ENCODE results near the gene ELAVL4.
"Not testable (repeated sequence)": the region's sequence is repeated elsewhere in the genome, so short reads cannot be mapped to it uniquely, and the experiment has no call there.

Gene ELAVL4

DNA sequence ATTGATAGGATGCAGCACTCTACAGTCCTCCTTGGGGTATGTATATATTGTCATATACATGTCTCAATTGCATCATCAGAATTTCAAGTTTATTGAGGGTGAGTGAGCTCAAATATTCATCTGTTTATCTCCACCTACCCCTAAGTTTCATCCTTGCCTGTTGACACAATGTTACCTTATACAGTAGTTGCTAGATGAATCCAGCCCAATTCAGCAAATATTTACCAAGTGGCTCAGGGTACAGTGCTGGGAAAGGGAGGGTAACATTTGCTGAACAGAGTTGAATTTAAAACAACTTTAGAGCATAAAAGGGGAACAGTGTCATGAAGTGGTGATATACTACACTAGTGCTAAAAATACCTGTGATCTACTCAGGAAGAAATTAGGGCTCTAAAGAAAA is 14.4 kb downstream of the ELAVL4 start:
- no peak for DNase-seq (ENCODE audit: low read depth in 2 of 3, low spot score in 1 of 3)

DNA sequence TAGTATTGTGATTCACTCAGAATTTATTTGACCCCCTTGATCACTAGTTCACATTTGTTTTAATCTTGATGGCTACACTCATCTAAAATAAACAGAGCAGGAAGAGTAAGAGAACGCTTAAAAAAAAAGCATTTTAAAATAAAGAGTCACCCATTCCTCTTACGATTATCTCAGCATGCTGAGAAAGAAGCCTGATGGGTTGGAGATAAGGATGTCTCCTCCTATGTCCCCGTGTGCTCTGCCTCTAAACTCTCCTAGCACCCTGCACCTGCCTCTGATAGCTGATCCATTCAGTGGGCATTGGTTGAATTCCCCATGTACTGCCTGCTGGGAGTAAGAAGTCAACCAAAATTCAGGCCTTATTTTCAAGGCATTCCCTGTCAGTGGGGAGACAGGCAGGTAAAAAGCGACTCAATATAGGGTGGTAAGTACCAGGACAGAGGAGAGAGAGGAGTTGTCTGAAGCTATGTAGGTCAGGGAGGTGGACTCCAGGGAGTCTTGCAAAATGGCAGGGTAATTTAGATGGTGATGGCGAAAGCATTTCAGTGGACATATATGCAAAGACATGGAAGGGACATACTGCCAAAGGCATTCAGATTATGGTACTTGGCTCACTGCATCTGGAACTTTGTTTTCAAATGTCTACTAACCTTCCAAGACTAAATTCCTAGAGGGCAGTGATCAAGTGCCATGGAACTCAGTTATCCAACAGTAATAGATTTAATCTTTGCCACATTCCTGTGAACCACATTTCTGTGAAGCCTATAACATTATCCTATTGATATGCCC is 18.4 kb downstream of the ELAVL4 start:
- DNase-seq (ENCODE audit: low read depth in 2 of 3, low spot score in 1 of 3), result no peak

DNA sequence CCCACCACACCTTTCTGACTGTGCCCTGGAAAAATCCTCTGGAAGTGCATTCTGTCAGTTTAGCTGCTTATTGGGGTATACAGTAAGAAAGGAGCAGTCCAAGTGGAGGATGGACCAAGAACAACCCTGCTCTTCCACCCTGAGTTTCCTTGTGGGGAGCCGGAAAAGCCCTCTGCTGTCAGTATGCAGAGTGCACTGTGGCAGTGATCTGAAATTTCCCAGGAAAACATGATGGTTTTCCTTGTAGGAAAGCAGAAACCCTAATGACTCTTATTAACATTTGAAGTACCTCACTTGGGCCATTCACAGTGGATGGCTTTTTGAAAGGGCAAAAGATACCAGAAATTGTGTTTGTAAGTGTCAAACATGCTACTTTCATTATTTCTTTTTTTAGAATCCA is 20.5 kb downstream of the ELAVL4 start:
- no peak for DNase-seq (ENCODE audit: low read depth in 2 of 3, low spot score in 1 of 3)

DNA sequence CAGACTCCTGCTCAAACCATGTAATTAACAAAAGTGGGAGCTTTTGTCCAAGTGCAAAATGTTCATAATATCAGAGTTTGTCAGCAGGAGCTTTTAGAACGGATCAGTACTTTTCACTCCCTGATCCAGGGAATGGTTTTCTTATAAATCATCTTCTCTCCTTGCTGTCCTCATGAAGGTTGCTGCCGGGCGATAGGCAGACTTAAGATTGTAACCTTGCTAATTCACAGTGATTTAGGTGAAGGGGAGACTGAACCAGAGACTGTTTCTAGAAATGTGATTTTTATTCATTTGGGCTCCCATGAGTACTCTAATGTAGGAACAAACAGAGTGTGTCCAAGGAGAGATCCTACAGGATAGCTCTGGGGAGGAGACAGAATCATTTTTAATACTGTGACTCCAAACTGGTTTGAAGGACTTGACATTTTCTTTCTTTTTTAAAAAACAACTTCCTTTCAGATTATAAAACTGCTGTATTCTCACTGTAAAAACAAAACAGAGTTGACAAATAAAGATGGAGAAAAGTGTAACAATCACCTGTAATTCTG is 23.7 kb downstream of the ELAVL4 start:
- DNase-seq (ENCODE audit: low read depth in 2 of 3, low spot score in 1 of 3), result no peak

DNA sequence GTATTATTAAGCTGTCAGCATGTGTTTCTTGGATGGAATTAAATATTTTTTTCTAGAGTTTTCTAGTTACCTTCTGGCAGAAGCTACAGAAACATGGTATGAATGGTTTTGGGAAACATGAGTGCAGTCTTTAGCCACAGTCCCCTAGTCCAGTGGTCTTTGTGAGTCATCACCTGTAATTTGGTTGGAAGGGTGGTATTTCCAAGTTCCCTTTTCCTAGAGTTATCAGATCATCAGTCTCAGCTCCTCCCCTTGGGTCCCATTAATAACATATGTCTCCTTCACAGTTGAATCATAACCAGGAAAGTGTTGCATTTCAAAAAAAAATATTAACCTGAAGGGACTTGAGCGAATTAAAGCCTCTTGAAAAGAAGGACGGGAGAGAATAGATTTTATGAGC is 27.0 kb downstream of the ELAVL4 start:
- DNase-seq (ENCODE audit: low read depth in 2 of 3, low spot score in 1 of 3), result no peak

DNA sequence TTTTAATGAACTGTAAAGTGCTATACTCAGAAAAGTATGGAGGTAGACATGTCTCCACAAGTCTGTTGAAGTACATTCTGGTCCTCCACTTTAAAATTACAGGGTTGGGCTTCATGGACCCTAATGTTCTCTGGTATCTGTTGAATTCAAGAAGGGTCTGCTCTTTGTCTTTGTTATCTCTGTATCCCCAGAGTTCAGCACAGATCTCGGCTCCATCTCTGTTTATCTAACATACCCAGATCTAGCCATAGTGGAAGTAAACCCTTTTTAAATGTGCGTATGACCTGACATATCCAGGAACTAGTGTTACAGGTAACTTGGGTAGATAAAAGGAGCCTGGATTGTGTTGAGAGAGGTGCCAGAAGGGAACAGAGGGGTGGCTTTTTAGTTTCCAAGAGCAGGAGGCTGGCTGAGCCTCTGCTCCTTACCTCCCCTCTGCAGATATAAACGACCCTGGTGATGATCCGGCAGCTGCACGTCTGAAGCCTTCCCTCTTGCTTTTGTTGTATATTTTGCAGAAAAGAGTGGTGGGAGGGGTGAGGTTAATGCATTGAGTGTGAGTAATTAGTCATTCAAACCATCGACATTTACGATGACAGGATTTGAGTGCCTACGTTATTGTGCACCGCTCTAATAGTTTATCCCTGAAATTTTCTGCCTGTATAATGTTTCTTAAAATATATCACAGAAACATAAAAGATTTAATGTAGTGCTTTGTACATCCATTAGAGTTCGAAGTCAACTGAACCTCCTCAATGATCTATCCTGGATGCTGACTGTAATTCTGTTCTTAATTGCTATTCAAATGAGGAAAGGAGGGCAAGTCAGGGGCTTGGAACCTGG is 30.8 kb downstream of the ELAVL4 start:
- DNase-seq (ENCODE audit: low read depth in 2 of 3, low spot score in 1 of 3), result no peak

DNA sequence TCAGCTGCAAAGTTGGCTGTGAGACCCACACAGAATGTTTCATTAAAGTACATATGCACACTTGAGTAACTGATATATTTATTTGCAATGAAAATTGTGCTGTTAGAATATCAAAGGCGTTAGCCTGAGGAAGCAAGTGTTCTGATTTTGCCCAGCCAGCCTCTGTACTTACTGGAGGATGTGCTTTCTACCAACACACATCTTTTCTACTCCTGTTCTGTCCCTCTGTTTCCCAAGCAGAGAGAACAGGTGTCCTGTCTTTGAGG is 31.4 kb downstream of the ELAVL4 start:
- no peak for DNase-seq (ENCODE audit: low read depth in 2 of 3, low spot score in 1 of 3)

DNA sequence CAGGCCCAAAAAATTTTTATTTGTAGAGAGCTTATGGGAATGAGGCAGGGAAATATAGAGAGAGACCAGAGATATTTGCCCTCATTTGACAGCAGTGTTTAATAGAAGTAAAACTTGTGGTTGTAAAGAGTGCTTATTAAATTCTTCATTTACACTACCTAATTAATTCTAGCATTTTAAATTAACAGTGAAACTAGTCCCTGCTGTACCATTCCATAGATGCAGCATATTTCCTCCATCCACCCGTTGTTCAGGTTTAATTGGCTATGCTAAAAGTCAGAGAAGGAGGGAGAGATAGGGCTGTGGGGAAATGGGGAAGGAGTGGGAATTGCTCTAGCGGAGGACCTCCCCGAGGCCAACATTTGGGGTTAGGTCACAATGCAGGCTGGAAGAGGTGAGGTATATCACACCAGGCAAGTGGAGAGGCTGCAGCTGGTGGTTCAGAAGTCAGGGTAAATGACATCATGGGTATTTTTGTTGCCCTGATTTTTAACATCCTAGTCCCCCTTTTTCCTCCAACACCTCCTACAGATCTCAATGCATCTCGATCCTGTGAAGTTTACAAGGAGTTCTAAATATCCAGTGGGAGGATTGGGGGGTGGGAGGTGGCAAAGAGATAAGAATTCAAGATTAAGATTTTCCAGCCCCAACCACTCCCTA is 38.6 kb downstream of the ELAVL4 start:
- no peak for DNase-seq (ENCODE audit: low read depth in 2 of 3, low spot score in 1 of 3)

DNA sequence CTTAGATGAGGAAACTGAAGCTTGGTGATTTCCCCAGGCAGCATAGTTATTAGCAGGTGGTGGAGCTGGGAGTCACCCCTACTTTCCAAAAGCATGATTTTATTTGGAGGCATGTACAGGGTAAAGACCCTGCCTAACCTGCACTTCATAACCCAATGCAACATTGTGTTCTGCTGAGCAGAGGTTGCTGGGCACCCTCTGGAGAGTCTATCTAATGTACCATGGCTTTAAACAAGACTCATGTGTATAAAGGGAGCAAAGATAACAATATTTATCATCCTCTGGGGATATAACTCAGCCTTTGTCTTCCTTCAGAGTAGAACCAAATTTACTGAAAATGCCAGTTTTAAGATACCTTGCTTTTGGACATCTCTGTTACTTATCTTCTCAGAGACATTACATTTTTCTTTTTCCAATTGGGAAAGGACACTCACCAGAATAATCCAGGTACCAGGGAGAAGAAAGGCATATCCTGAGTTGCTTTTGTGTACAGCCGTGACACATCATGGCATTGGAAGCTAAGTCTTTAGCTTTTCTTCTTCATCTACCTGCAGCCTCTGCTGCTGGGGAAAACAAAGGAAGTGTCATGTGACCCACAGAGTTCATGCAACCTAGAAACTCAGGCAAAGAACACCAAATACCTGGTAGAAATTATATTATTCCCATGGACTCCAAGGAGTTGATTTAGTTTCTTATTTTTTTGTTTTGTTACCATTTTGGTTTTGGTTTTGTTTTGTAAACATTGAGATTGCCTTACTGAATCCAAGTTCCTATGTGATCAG is 39.6 kb downstream of the ELAVL4 start:
- no peak for DNase-seq (ENCODE audit: low read depth in 2 of 3, low spot score in 1 of 3)

DNA sequence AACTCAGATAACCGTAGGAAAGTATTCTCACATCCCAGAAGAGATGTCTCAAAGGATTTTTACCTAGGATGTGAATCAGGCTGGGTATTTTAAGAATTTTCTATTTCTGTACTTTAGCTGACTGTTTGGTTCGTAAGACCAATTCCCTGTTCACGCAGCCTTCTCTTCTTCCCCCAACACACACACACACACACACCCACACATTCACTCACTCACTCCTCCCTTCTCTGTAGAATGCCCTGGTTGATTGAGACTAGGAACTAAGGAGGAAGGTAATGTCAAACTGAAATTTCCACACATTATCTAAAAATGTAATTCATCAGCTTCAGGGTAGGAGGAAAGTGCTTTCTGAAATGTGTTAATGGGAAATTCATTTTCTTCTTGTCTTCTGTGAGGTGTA is 43.5 kb downstream of the ELAVL4 start:
- DNase-seq (ENCODE audit: low read depth in 2 of 3, low spot score in 1 of 3), result no peak

DNA sequence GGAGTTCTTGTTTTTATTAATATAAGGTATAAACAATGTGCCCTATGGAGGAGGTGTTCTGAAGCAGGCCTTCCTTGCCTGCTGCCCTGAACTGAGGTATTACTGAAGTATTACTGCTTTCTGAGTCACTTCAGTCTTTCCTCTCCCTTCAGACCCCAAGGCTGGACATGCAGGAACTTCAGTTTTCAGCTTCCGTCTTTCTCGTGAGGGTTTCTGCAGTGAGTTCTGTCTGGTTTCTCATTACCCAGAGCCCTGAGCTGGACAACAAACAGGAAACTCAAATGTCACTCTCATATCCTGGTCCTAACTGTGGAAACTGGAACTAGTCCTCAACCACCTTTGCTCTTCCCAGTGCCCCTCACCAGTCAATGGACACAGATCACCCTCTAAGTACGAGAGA is 46.8 kb downstream of the ELAVL4 start:
- no peak for DNase-seq (ENCODE audit: low read depth in 2 of 3, low spot score in 1 of 3)

DNA sequence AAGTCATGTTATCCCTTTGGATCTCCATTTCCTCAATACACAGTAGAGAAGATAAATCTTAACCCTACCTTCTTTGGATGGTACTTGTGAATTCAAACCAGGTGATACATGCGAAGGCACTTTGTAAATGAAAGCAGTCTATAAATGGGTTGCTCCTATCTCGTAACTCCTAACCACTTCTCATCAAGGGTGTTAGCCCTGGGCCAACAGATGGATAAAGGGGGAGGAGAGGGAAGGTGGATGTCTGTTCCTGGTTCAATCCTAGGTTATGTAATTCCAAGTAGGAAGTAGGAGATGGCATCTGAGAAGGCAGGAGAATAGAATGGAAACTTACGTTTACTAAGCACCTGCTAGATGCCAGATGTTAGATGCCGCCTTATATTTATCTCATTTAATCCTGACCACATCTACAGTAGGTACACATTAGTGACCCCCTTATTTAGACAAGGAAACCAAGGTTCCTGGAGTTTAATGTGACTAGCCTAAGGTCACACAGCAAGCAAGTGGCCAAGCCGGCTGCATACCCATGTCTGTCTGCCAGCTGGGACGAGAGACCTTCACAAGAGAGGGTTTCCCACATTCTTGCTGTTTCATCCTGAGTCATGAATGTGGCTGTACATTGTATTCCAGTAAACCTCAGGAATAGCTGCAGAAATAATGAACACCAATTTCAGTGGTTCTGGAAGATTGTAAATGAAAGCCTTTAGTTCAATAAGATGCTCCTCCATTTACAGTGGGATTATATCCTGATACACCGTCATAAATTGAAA is 47.7 kb downstream of the ELAVL4 start:
- DNase-seq (ENCODE audit: low read depth in 2 of 3, low spot score in 1 of 3), result no peak

DNA sequence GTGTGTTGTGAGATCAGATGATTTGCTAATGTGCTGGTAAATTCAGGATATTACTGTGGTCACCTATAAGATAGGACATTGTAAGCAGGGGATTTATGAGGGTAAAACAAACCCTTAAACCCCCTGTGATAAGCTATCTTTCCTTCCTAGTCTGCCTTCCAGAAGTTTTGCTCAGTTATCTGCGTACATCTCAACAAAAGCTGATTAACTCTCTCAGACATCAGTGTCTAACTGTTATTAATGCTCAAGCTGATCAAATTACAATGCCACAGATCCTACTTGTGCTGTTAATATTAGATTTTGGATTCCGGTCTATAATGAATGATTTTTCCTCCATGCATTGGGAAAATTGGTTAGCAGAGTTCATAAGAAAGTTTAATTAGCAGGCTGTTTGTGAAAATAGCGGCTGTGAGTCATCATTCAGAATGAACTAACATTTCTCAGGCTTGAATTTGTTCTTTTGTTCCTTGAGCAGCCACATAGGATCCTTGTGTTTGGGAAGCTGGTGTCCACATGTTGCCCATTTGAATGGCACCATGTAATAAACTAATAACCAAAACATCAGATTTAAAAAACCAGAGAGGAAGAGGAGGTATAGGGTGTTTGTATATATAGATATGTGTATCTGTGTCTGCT is 48.7 kb downstream of the ELAVL4 start:
- DNase-seq (ENCODE audit: low read depth in 2 of 3, low spot score in 1 of 3), result no peak

DNA sequence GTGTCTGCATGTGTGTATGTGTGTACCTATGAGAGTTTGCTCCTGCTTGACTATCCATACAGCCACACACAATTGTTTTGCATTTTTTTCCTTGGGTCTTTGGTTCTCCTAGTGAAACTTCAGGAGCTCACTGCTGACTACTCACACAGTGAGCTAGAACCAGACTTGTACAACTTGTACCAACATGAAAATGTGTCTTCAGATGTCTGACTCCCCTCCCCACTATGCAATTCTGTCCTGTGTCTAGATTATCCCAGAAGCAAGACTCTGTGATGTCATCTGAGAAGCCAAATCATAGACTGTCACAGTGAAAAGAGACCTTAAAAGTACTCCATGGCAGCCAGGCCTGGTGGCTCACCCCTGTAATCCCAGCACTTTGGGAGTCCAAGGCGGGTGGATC is 49.7 kb downstream of the ELAVL4 start:
- DNase-seq (ENCODE audit: low read depth in 2 of 3, low spot score in 1 of 3), result no peak

DNA sequence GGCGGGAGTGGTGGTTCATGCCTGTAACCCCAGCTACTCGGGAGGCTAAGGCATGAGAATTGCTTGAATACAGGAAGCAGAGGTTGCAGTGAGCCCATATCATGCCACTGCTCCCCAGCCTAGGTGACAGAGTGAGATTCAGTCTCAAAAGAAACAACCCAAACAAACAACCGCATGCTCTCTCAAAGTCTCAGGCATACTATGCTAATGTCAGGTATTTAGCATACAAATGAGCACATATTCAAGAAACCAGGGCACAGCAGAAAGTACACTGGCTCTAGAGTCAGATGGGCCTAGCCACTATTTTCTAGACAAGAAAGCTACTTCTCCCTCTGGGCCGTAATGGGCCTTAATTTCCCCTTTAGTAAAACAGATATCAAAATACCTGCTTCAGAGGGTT is 55.0 kb downstream of the ELAVL4 start:
- no peak for DNase-seq (ENCODE audit: low read depth in 2 of 3, low spot score in 1 of 3)

DNA sequence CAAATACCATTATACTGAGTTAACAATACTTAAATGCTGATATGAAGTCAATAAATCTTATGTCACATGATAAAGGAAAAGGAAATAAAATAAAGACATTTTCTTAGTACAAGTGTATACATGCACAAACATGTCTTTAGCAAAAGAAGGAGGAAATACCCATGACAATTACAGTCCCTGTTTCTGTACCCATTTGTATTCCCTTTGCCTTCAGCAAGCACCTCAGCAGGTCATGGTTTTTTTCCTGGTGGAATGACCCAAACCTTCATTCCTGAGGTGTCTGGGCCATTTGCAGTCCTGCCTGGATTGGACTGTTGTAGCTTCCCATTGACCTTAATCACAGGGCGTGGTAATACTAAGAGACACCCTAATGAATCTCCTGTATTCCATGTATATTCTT is 57.6 kb downstream of the ELAVL4 start:
- not testable (repeated sequence) for DNase-seq (ENCODE audit: low read depth in 2 of 3, low spot score in 1 of 3)

DNA sequence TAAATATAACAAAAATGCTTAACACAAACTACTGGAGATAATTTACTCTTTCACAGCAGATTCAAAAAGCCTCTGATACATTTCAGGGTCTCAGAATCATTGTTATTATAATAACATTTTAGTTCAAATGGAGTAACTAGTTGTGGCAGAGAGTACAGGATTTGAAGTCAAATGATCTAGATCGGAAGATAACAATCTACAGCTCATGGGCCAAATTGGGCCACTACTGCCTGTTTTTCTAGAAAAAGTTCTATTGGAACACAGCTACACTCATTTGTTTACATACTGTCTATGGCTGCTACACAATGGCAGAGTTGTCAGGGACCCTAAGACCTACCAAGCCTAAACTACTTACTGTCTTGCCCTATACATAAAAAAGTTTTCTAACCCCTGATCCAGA is 63.6 kb downstream of the ELAVL4 start:
- no peak for DNase-seq (ENCODE audit: low read depth in 2 of 3, low spot score in 1 of 3)

DNA sequence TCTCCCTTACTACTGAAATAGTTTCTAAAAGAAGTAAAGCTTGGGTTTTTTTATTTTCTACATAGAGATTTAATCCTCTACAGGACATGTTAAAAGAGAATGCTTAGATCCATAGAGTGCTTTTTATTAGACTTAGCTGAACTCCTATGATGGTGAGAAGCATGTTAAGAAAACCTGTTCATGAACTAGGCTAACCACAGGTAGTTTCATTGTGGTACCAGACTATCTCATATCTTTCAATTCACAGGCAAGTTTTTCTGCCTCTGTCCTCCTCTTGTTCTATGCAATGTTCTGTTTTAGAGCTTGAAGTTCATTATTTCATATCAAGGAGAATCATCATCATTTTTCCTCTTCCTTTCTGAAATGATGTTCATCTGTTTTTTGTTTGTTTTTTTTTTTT is 65.4 kb downstream of the ELAVL4 start:
- no peak for DNase-seq (ENCODE audit: low read depth in 2 of 3, low spot score in 1 of 3)

DNA sequence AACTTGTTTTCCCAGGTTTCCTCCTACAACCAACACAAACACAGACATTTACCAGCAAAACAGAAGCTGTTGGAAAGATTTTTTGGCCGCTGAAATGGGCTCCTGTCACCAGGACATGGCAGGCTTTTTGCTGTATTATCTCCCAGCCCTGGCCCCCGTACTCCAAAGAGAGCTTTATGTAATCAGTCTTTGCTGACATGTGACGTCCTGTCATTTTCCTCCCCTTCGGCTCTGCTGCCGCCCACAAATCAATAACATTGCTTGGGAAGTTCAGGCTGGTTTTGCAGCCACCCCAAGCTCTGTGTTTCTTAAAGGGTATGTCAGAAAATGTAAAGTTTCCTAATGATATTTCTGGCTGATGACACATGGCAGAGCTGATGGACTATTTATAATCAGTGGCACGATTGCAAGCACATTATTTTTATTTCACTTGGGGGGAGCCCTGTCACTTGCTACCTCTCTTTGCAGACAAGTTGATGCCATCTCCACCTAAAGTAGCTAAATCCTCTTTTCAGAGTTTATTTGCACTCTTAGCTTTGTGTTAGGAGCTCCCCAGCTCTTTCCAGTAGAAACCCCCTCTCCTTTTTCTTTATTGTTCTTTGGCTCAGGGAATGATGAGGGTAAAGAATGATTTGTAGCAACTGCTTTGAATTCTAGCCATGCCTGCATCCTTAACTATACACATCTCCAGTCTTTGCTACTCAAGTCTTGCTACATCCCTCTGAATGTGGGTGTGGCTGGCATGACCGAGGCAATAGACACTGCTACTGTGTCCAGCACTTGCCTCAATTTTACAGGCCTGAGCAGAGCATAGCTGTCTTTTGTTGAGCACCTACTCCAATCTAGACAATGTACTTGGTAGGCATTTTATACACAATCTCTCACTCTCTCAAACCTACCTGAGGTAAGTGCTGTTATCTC is 67.3 kb downstream of the ELAVL4 start:
- DNase-seq (ENCODE audit: low read depth in 2 of 3, low spot score in 1 of 3), result no peak
